ENCODE results near the gene ITGA8.
A peak's percentile ranks its signal among the peaks of the same experiment; 100 is the strongest.

Gene ITGA8

GRCh38 chr10:15754937-15755336 is 35.2 kb upstream of the ITGA8 start:
- DNase-seq (ENCODE audit: low read depth): no peak
- TF ChIP-seq CTCF (IDR thresholded peaks at IDR 0.05; ENCODE audit: low read depth, low read length, missing control alignments): no peak
- no peak overlapping the region for H3K4me3 ChIP-seq (ENCODE audit: low read depth, low read length)

GRCh38 chr10:15751046-15751445 is 31.3 kb upstream of the ITGA8 start:
- no peak for DNase-seq (ENCODE audit: low read depth)
- H3K4me3 ChIP-seq (ENCODE audit: low read depth, low read length): no peak overlapping the region
- no peak for TF ChIP-seq CTCF (IDR thresholded peaks at IDR 0.05; ENCODE audit: low read depth, low read length, missing control alignments)

- no peak for DNase-seq (ENCODE audit: low read depth)
- TF ChIP-seq CTCF (IDR thresholded peaks at IDR 0.05; ENCODE audit: low read depth, low read length, missing control alignments): no peak
- H3K4me3 ChIP-seq (ENCODE audit: low read depth, low read length): no peak overlapping the region
Observed at GRCh38 chr10:15748126-15748525, 28.4 kb upstream of the ITGA8 start.

GRCh38 chr10:15747632-15748031 is 27.9 kb upstream of the ITGA8 start:
- DNase-seq (ENCODE audit: low read depth): no peak
- H3K4me3 ChIP-seq (ENCODE audit: low read depth, low read length): no peak overlapping the region
- TF ChIP-seq CTCF (IDR thresholded peaks at IDR 0.05; ENCODE audit: low read depth, low read length, missing control alignments): no peak

- no peak for DNase-seq (ENCODE audit: low read depth)
- no peak overlapping the region for H3K4me3 ChIP-seq (ENCODE audit: low read depth, low read length)
- TF ChIP-seq CTCF (IDR thresholded peaks at IDR 0.05; ENCODE audit: low read depth, low read length, missing control alignments): no peak
Observed at GRCh38 chr10:15745751-15746150, 26.0 kb upstream of the ITGA8 start.

- H3K4me3 ChIP-seq (ENCODE audit: low read depth, low read length): no peak overlapping the region
- peak; percentile 74 for TF ChIP-seq CTCF (IDR thresholded peaks at IDR 0.05; ENCODE audit: low read depth, low read length, missing control alignments)
- peak; percentile 34 for DNase-seq (ENCODE audit: low read depth)
Observed at GRCh38 chr10:15744217-15744865, 24.6 kb upstream of the ITGA8 start.

- H3K4me3 ChIP-seq (ENCODE audit: low read depth, low read length): no peak overlapping the region
- DNase-seq (ENCODE audit: low read depth): no peak
- TF ChIP-seq CTCF (IDR thresholded peaks at IDR 0.05; ENCODE audit: low read depth, low read length, missing control alignments): no peak
Observed at GRCh38 chr10:15743443-15743842, 23.7 kb upstream of the ITGA8 start.

All from GM12864 (cell line).